Mucosa of descending colon (tissue), 3 donors: ENCODE data around the gene WDR11. TPM values are rescaled to one million over a fixed set of nuclear protein-coding genes. Genes with fewer than 3 reads are reported as not detected.

Experiments
- ATAC-seq: fragments of 200-7000 bp; cut with Tn5 transposase; one replicate; pipeline ENCODE4 v1.9.1; 2020; ENCODE audit warnings: mild to moderate bottlenecking, moderate library complexity
- DNase-seq, 3 donors: peaks; one replicate each; pipeline ENCODE4 v3.0.0-alpha.2; 2020
- H3K36me3 ChIP-seq: fragments of 200-600 bp; one replicate; pipeline ENCODE4 v1.8.0; 2021; ENCODE audit warnings: low read depth, mild to moderate bottlenecking
- H3K4me1 ChIP-seq: fragments of 200-600 bp; one replicate; pipeline ENCODE4 v1.8.0; 2021; ENCODE audit warnings: low read depth, mild to moderate bottlenecking
- H3K4me3 ChIP-seq: fragments of 200-600 bp; one replicate; pipeline ENCODE4 v1.8.0; 2021; ENCODE audit warnings: mild to moderate bottlenecking
- H3K9me3 ChIP-seq: fragments of 200-600 bp; one replicate; pipeline ENCODE4 v1.8.0; 2021; ENCODE audit warnings: mild to moderate bottlenecking
- CTCF ChIP-seq: fragments of 200-600 bp; IDR thresholded peaks from one replicate; pipeline ENCODE4 v1.8.0; 2022; ENCODE audit warnings: antibody characterized with exemption, mild to moderate bottlenecking
- intact Hi-C, 2 donors: fragments of 100-400 bp; cut with DNase I in 1 of 2; cut with micrococcal nuclease in 1 of 2; formaldehyde crosslinking; loops; one replicate each; pipeline versions ENCODE4 v1.11.0 to v1.11.1; 2022; cut with DNase I, micrococcal nuclease
- total RNA-seq, 3 donors: library from RNA; stranded (reverse); fragmentation: NEBNext Ultra II Directional in 2 of 3; extraction: Animal tissue kit (Norgen Biotek cat#: 25700) in 2 of 3; gene quantifications; one replicate each; pipeline versions ENCODE4 v1.2.1 to v1.2.4, GENCODE V29; 2021 to 2023
- donor health status: DM: no; HTN: no; CAD: no; lungs with moderate emphysema.
- donor health status: DM: no; HTN: no; CAD: no.
- donor health status: DM: no; HTN: yes; CAD: no.

Gene WDR11
- total RNA-seq, 3 donors from 2014 or later, result 42.0 to 53.8 (median 44.5) TPM

- Histone ChIP-seq H3K4me1 (no peaks in the 10 kb centered on the region), H3K36me3 (no peaks in the 10 kb centered on the region), H3K9me3 (peaks cover 13% of the 10 kb centered on the region), H3K4me3 (no peak overlapping the region)
- TF ChIP-seq CTCF, result no peak
- no peak for ATAC-seq
- intact Hi-C loops, result loop anchor here in 1 of 2 donors (10.0 kb wide), 1 partner anchor 664 kb away; no protein-coding TSS in a partner anchor
- DNase-seq, result no peak
Observed at GRCh38 chr10:120951288-120951687, 100.1 kb downstream of the WDR11 start.

GRCh38 chr10:120953897-120954296 lies 102.7 kb downstream of the WDR11 start:
- no peak for TF ChIP-seq CTCF
- no peaks in the 10 kb centered on the region for H3K36me3 ChIP-seq
- no peaks in the 10 kb centered on the region for H3K4me1 ChIP-seq
- H3K9me3 ChIP-seq, result peaks cover 13% of the 10 kb centered on the region
- no peak overlapping the region for H3K4me3 ChIP-seq
- intact Hi-C loops, result loop anchor here in 1 of 2 donors (10.0 kb wide), 1 partner anchor 661 kb away; no protein-coding TSS in a partner anchor
- ATAC-seq (no peak), DNase-seq (no peak)
